Fibroblast of skin of abdomen (primary cell): ENCODE measurements around the gene CD3E.
A peak's percentile ranks its signal among the peaks of the same experiment; 100 is the strongest.
"Not testable (repeated sequence)": the region's sequence is repeated elsewhere in the genome, so short reads cannot be mapped to it uniquely, and the experiment has no call there.

Experiments used
- DNase-seq: peaks from one replicate; pipeline ENCODE4 v3.0.0-alpha.2; 2013

The CD3E gene

DNA sequence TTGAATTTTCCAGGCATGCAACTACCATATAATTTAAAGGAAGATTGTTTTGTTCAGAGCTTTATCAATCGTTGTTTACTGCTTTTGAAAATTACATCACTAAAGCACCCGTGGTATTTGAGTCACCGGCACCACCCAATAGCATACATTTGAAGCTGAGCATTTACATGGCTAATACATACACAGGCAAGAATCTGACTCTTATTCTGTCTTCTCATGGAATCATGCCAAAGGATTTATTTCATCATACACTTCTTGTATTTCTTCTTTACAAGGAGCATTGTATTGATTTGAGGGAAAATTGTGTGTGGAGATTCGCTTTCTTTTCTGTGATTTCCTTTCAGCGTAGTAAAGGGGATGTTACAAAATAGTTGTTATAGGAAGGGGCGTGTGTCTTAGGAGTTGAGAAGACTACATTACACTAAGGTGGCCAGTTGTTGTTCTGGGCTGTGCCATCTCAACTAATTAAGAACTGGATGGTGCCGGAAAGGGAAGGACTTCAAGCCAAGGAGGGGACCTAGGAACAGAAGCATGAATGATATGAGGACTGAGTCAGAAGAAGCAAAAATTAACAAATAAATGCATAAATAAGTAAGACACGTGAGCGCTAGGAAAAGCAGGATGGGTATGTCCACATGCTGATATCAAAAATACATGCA lies 12.9 kb upstream of the CD3E start:
- peak; percentile 27 for DNase-seq

DNA sequence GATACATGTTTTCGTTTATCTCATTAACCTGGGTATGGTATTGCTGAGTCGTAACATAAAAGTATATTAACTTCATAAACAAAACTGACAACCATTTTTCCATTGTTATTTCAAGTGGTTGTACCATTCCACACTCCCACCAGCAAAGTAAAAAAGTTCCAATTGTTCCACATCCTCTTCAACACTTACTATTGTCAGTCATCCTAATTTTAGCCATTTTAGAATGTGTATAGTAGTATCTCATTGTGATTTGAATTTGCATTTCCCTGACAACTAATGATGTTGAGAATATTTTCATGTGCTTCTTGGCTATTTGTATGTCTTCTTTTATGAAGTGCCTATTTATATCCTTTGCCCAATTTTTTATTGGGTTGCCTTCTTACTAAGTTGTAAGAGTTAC lies 10.5 kb upstream of the CD3E start:
- DNase-seq, result no peak

GRCh38 chr11:118295199-118295598 lies 9.3 kb upstream of the CD3E start:
- DNase-seq, result no peak

GRCh38 chr11:118295815-118296454 lies 8.6 kb upstream of the CD3E start:
- no peak for DNase-seq

GRCh38 chr11:118301600-118302195 lies 2.8 kb upstream of the CD3E start:
- no peak for DNase-seq

DNA sequence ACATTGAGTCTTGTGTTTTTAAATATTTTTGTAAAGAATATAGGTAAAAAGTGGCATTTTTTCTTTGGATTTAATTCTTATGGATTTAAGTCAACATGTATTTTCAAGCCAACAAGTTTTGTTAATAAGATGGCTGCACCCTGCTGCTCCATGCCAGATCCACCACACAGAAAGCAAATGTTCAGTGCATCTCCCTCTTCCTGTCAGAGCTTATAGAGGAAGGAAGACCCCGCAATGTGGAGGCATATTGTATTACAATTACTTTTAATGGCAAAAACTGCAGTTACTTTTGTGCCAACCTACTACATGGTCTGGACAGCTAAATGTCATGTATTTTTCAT lies 333 bp upstream of the CD3E start:
- no peak for DNase-seq

DNA sequence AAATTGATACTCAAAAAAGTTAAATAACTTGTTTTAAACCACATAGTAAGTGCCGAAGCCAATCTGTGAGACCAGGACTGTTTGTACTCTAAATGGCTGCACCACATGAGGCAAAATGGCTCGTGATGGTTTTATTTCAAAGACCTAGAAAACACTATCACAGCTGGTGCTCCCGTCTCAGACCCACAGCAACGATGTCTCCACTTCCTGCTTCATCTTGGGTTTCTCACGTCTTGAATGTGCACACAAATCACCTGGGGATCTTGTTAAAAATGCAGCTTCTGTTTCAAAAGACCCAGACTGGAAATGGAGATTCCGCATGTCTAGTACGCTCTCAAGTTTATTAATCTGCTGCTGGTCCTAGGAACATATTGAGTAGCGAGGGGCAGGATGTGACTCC lies 1.2 kb downstream of the CD3E start:
- no peak for DNase-seq

DNA sequence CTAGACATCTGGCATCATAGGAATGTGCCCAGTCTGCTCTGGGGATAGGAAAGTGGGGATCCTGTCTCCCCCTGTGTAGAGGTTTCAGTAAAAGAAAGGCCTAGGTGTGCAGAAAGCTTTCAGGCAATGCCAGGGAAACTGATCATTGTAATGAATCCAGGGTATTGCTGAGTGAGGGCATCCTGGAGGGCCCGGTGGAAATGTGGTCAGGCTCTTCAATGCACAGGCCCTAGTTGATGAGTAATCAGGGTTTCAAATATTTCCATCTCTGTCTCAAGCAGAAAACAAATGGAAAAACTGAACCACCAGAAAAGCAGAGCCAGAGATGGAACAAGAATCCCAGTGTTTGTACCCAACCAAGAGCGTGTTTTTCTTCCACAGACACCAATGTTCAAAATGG lies 2.0 kb downstream of the CD3E start:
- DNase-seq, result no peak

DNA sequence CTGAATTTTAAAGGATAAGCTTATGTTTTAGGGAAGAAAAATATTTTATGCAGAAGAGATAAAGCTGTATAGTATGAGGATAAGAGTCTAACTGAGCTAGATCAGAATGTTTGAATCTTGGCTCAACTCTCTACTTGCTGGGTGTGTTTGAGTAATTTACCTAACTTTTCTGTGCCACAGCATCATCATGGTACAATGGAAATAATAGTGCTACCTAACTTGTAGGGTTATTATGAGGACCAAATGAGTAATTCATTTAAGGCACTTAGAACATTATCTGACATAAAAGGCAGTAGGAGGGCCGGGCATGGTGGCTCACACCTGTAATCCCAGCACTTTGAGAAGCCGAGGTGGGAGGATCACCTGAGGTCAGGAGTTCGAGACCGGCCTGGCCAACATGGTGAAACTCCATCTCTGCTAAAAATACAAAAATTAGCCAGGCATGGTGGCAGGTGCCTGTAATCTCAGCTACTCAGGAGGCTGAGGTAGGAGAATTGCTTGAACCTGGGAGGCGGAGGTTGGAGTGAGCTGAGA lies 4.5 kb downstream of the CD3E start:
- DNase-seq, result not testable (repeated sequence)

GRCh38 chr11:118310271-118310670 lies 5.7 kb downstream of the CD3E start:
- DNase-seq, result no peak

GRCh38 chr11:118310781-118311485 lies 6.4 kb downstream of the CD3E start:
- no peak for DNase-seq

DNA sequence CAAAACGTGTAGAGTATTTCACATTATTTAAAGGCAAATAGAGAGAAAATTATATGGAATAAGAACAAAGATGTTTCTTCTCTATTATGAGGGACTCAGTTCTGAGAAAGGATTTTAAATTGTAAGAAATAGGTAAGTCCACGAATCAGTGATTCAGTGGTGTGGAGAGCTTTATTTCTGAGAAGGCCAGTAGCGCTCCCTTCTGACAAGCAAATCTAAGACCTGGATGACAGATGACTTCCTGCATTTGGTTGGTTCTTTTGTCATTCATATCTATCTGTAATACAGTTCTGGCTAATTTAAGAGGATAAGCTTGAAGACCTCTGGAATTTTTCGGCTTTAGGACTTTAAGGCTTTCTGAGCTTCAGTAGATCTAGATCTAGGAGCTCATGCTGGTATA lies 7.0 kb downstream of the CD3E start:
- DNase-seq, result no peak

GRCh38 chr11:118312328-118312727 lies 7.8 kb downstream of the CD3E start:
- no peak for DNase-seq

- peak; percentile 21 for DNase-seq
Measured at GRCh38 chr11:118313242-118313641, 8.7 kb downstream of the CD3E start.

DNA sequence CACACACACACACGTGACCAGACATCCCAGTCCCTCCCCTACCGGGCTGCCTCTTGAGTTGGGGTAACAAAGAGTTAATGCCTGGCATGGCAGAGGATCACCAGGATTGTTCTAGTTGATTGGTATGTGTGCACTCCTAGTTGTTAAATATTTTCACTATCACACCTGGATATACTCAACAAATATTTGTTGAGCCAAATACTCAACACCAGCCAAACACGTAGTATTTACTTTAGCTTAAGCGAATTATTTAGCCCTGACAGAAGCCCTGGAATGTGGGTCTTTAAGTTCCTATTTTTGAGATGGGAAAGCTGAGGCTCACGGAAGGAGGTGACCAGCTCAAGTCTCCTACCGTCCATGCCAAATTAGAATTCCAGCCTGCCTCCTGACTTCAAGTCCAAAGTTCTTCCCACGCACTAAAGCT lies 10.5 kb downstream of the CD3E start:
- no peak for DNase-seq

- no peak for DNase-seq
Measured at GRCh38 chr11:118318124-118318523, 13.6 kb downstream of the CD3E start.

GRCh38 chr11:118318581-118319336 lies 14.2 kb downstream of the CD3E start:
- no peak for DNase-seq

DNA sequence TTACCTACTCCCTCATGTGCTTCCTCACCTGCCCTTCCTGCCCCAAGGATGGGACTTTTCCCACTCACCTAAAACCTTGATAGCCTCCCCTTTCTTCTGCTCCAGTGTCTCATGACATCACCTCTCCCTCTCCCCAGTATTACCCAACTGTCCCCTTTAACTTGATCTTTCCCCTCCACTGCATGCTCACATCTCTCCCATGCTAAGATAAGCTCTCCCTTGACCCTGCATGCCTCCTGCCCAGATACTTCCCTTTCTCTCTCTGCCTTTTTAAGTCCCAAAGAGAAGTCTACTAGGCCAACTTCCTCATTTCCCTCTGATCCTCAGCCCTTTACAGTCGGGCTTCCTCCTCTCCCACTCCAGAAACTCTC lies 14.8 kb downstream of the CD3E start:
- DNase-seq, result no peak

DNA sequence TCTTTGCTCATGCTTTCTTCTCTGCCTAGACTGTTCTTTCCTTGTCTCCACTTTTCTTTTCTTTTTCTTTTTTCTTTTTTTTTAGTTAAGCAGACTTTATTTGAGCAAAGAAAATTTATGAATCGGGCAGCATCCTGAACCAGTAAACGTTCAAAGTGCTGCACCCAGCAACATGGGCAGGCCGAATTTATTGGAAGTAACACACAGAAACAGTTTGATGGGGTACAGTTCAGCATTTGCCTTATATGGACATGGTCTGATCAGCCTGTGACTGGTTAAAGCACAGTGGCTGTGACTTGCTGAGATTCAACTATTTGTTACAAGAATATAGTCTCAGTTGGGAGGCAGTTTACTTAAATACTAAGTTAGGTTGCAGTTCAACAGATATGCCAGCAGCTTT lies 16.0 kb downstream of the CD3E start:
- DNase-seq, result no peak

- no peak for DNase-seq
Measured at GRCh38 chr11:118321386-118322082, 17.0 kb downstream of the CD3E start.

DNA sequence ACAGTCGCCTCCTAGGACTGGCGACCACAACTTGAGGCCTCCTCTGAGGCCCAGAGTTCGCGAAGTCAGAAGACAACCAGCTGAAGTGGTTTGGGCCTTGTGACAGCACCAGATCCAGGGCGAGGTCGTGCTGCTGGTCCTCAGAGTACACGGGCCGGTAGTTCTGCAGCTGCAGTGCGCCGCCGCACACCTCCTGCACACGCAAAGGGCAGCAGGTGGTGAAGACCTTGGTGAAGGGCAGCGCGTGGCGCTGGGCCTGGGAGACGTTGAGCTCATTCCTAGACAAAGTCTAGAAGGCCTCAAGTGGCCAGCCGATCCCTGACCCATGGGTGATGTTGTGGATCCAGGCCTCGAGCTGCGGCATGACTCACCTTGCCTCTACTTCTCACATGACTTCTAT lies 18.2 kb downstream of the CD3E start:
- DNase-seq, result no peak

DNA sequence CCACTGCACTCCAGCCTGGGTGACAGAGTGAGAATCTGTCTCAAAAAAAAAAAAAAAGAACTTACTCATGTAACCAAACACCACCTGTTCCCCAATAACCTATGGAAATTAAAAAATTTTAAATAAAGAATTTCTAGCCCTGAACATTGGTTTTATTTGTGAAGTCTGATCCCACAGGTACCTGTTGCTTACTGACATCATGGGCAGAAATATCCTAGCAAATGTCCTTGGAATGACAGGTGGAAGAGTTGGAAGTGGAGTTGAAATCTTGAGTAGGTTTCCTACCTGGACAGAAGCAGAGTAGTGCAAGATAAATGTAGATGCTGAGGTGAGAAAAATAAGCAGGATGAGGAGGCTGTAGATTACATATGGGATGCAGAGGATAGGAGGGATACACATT lies 20.8 kb downstream of the CD3E start:
- no peak for DNase-seq
